RPMI7951 (cell line): Measurements from ENCODE around the gene UNCX. TPM values are rescaled to one million over a fixed set of nuclear protein-coding genes. Genes with fewer than 3 reads are reported as not detected.

Experiments
- DNase-seq: peaks from one replicate; pipeline ENCODE4 v3.0.0-alpha.2; 2012; ENCODE audit warnings: low read depth
- total RNA-seq: library from RNA; depleted of rRNA; stranded (reverse); fragments of >200 nt; shearing (Covaris generic); gene quantifications from 2 replicates; pipeline ENCODE4 v1.2.3, GENCODE V29; 2014

The UNCX gene
- total RNA-seq, 1 experiment from 2014 or later: not detected

DNA sequence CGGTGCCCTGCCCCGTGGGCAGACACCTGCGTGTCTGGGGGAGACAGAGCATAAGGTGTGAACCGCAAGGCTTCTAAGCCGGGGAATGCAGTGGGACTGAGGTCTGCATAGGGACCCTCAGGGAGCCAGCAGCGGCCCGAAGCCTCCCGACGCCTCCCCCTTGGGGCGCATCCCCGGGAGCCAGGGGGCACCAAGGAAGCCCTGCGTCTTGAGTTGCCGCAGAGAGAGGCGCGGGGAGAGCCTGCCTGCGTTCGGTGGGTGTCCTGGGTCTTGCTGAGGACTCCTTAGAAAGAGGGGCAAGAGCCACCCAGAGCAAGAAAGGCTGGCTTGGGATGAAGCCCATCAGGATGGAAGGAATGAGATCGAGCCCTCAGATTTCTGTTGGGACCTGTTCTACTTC is 18.2 kb upstream of the UNCX start:
- no peak for DNase-seq

- DNase-seq: no peak
These were observed 14.0 kb upstream of the UNCX start for GRCh38 chr7:1218541-1219165.

GRCh38 chr7:1219498-1219897 is 13.2 kb upstream of the UNCX start:
- no peak for DNase-seq

GRCh38 chr7:1220000-1220726 is 12.5 kb upstream of the UNCX start:
- DNase-seq: no peak

DNA sequence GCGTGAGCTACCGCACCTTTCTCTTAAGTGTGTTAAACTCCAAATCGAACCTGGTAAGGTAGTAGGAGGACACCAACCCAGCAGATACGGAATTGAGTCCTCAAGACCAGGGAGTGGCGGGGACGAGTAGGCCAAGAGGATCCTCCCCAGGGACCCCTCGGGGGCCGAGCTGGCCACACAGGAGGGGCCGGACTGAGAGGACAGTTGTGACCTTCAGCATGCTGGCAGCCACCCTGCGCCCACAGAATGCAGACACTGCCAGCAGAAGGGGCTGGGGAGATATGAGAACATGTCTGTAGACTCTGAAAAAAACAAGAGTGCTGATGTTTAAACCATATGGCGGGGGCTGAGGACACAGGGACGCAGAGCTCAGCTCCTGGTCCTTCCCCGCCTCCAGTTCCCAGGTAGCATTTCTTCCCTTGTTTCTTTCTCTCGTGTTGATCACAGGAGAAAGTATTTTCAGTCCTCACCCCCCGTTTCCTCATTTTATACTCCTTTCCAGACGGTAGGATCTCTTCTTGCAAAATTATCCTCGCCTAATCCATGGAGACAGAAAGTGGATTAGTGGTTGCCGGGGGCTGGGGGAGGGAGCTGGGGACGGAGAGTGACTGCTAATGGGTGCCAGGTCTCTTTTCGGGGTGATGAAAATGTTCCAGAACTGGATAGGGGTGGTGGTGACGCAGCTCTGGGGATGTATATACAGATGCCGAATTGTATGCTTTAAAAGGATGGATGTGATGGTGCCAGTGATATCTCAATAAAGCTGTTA is 11.5 kb upstream of the UNCX start:
- no peak for DNase-seq

GRCh38 chr7:1223196-1223981 is 9.3 kb upstream of the UNCX start:
- DNase-seq: peak; percentile 23

GRCh38 chr7:1224086-1224716 is 8.5 kb upstream of the UNCX start:
- no peak for DNase-seq

GRCh38 chr7:1225030-1225429 is 7.6 kb upstream of the UNCX start:
- no peak for DNase-seq

DNA sequence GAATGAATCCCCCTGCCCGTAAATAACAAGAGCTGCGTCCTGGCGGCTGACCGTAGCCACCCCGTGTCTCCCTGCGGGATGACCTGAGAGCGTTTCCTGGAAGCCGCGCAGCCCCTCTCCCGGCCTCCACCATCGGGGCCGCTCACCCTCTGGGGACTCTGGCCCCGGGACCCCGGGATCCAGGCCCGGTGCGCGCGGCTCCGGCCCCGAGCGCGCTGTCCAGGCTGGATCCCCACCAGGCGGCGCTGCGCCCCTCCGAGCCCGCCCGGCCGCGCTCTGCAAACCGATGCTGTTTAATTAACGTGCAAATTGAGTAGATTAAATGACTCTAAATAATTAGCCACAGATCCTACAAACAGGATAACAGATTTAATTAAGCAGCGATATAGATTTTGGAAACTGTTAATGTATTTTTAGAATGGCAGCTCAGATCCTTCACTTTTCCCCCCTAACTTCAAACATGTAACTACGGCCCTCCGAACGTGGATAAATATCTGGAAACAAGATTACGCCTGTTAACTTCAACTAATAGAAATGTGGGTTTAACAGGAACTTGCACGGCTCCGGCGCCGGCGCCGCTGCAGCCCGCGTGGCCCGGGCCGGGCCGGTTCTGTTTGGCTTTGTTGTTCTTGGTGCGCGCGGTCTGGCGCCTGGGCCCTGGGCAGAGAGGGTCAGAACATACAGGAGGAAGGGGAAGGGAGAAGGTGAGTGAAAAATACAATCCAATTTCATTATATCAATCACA is 7.1 kb upstream of the UNCX start:
- DNase-seq: no peak

DNA sequence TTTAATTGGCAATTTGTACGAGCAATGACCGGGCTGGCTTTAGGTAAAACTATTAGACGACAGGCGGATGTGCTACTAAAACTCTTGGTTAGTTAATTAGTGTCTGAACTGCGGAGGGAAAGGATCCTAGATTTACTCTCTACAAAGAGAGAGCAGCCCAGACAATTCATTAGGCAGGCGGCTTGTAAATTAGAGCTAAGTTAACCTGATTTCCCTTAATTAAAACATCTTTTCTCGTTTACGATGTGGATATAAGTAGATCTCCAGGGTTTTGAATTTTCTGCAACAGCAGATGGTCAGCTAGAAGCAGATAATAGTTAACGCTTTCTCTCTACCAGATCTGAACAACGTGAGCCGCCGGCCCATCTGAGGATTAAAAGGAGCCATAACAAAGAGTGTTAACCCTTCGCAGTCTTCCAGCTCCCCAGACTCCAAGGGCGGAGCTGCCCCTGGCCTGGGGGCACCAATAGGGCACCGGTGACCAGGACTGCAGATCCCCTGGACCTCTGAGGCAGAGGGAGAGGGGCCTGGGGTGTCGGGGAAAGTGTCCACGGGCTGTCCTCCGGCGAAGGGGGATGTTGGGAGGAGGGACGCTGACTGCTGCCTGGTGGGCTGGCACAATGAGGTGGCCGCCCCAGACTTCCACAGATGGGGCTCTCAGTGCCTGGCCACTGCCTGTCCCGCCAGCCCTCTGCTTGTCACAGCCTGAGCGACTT is 6.3 kb upstream of the UNCX start:
- no peak for DNase-seq

- no peak for DNase-seq
These were observed 5.4 kb upstream of the UNCX start for GRCh38 chr7:1227071-1227804.

DNA sequence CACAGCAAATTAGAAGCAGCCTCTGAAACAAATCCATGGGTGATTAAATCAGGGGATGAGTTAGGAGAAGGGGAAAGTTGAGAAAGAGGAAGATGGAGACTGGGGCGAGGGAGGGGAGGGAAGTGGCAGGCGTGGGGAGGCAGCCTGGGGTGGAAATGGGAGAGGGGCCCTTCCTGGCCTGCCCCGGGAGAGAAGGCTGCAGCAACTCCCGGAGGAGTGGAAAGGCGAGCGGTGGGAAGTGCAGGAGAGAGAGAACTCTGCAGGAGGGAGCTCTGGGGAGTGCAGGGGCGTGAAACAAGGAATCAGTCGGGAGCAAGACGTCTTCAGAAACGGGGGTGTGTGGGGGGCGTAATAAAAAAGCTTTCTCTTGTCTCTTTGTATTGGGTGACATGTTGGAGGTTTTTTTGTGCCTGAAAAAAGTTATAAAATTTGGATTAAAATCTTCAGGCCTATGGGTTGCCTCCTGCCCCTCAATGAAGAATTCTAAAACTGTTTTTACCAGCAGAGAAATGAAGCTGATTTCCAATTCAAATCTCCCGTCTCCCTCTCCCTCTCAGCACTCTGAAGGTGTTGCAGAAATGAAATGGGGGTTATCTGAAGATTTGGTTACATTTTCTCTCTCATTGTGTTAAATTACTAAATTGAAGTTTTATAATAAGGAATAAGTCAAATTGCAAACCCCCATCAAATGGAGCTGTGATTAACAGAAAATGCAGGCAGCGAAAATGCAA is 4.7 kb upstream of the UNCX start:
- no peak for DNase-seq

GRCh38 chr7:1228545-1229201 is 4.0 kb upstream of the UNCX start:
- no peak for DNase-seq

DNA sequence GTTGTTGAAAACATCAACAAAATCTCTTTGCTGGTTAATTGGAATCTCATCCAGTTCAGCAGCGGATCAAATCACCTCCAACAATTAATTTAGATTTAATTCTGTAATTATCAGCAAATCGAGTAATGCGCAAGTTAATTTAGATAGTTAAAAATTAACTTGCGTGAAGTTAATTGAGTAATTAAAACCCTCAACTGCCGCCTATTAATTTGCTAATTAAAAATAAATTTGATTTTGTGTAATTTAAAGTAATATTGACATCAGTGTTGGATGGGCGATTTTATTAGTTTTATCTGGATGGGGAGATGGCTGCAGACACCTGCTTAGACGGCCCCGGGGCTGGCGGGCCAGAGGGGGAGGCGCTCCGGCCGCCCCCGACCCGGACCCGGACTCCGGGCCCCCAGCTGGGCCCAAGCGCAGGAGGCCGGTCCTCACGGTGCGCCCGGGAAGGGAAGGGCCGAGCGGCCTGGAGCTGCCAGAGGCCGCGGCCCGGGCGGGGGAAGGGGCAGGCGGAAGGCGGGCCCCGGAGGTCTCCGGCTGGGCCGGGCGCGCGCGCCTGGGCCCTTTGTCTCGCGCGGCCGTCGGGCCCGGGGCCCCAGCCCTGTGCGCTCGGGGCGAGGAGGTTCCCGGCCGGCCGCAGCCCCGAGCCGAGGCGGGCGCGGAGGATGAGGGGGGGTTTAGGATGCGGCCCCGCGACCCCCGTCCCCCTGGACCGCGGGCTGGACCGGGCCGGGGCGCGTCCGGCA is 3.3 kb upstream of the UNCX start:
- DNase-seq: no peak

DNA sequence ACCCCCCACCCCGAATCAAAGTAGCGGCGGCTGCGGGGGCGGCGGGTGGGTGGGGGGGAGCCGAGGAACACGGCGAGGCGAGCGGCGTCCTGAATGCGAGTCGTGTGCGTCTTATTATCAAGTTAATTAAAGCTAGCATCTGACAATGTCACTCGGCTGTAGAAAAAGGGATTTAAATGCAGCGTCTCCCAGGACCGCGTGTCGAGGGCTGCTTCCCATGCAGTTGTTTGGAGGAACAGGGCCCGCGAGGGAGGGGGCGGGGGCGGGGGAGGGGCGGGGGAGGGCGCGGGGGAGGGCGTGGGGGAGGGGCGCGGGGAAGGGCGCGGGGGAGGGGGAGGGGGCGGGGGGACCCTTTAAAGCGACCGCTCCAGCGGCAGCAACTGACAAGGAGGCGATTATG is 2.7 kb upstream of the UNCX start:
- no peak for DNase-seq

GRCh38 chr7:1230411-1231213 is 2.1 kb upstream of the UNCX start:
- no peak for DNase-seq
